Mammary epithelial cell (primary cell): ENCODE measurements around the gene MYCN.

Source experiments
- CTCF ChIP-seq, 2 donors: IDR thresholded peaks in 1 of 2; conservative IDR thresholded peaks in 1 of 2; 2 replicates each; pipeline ENCODE4 v1.5.1; 2011 to 2012; ENCODE audit warnings: inconsistent platforms in 2 of 2, low read length in 2 of 2, mild to moderate bottlenecking in 2 of 2, control low read depth in 1 of 2, low read depth in 1 of 2; ENCODE audit not compliant: insufficient read depth in 1 of 2; ENCODE audit errors: extremely low read depth in 1 of 2
- EZH2 ChIP-seq: IDR thresholded peaks from 2 replicates; pipeline ENCODE4 v1.6.1; 2012; ENCODE audit warnings: low read length, inconsistent platforms, borderline replicate concordance

- TF ChIP-seq CTCF (conservative IDR thresholded peaks at IDR 0.05 in 1 of 2, IDR thresholded peaks at IDR 0.05 in 1 of 2; ENCODE audit: extremely low read depth in 1 of 2, insufficient read depth in 1 of 2, low read depth in 1 of 2, low read length in 2 of 2) (no peak), EZH2 (no peak)
Observed at GRCh38 chr2:15953147-15953630, 12.8 kb downstream of the MYCN start.
